HepG2 (cell line): Measurements from ENCODE around the gene ASXL1. TPM values are rescaled to one million over a fixed set of nuclear protein-coding genes. Genes with fewer than 3 reads are reported as not detected.

Experiments used
- ATAC-seq: fragments of 200-7000 bp; cut with Tn5 transposase; 3 replicates; pipeline ENCODE4 v1.9.1; 2020; ENCODE audit warnings: mild to moderate bottlenecking, moderate library complexity
- BruUV-seq: library from RNA; stranded (reverse); fragments of 400-500 nt; replicated peaks from 2 replicates; lab custom pipeline; 2021; lab: Mats Ljungman, UMichigan
- CTCF ChIA-PET: fragments of 300-600 bp; formaldehyde crosslinking; extraction: SDS; loops from one replicate; lab custom pipeline; 2021; ENCODE audit warnings: low total read pairs, inconsistent platforms, low intra/inter-chr PET ratio; lab: Yijun Ruan, JAX
- POLR2A ChIA-PET: fragments of 350-600 bp; sonication (Branson Sonifier 250); formaldehyde crosslinking; loops from one replicate; lab custom pipeline; 2020; ENCODE audit warnings: antibody characterized with exemption, inconsistent platforms; lab: Yijun Ruan, JAX
- DNase-seq: peaks from one replicate; pipeline ENCODE4 v3.0.0-alpha.2; 2015; ENCODE audit warnings: low spot score
- FAIRE-seq: peaks from 3 replicates; lab custom pipeline; 2011; peaks lifted over from hg19 to GRCh38; lab: Jason Lieb, UNC
- H2AFZ ChIP-seq: one replicate; pipeline ENCODE4 v1.6.1; 2011; ENCODE audit warnings: low read length, inconsistent platforms
- H3K27ac ChIP-seq: fragments of 300-600 bp; 3 replicates; pipeline ENCODE4 v1.8.0; 2011; ENCODE audit warnings: mixed run types, mild to moderate bottlenecking, mixed read lengths, low read length, inconsistent platforms; ENCODE audit not compliant: insufficient read depth; ENCODE audit errors: extremely low read length
- H3K27me3 ChIP-seq, 2 experiments: fragments of 200-600 bp in 1 of 2; 2 replicates in 1 of 2; 3 replicates in 1 of 2; pipeline versions ENCODE4 v1.6.0 to v1.8.0; 2011; ENCODE audit warnings: low read length in 2 of 2, mild to moderate bottlenecking in 2 of 2, moderate library complexity in 2 of 2, inconsistent platforms in 1 of 2; ENCODE audit not compliant: insufficient read depth in 2 of 2, control insufficient read depth in 1 of 2
- H3K36me3 ChIP-seq, 2 experiments: fragments of 200-600 bp in 1 of 2; replicated peaks in 1 of 2; 2 replicates in 1 of 2; 3 replicates in 1 of 2; pipeline versions ENCODE4 v1.5.1 to v1.8.0; 2011; ENCODE audit warnings: low read length in 2 of 2, inconsistent platforms in 1 of 2; ENCODE audit not compliant: insufficient read depth in 2 of 2, control insufficient read depth in 1 of 2
- H3K4me1 ChIP-seq: 2 replicates; pipeline ENCODE4 v1.5.1; 2012; ENCODE audit warnings: low read length, inconsistent platforms; ENCODE audit not compliant: insufficient read depth
- H3K4me2 ChIP-seq: 2 replicates; pipeline ENCODE4 v1.6.0; 2011; ENCODE audit warnings: low read depth, low read length, inconsistent platforms
- H3K4me3 ChIP-seq, 3 experiments: fragments of 200-600 bp in 1 of 3; sonication (generic), shearing (Covaris generic) in 1 of 3; replicated peaks in 1 of 3; 2 replicates each; pipeline ENCODE4 v1.5.1; 2011 to 2016; ENCODE audit warnings: low read length in 3 of 3, inconsistent platforms in 2 of 3, low read depth in 2 of 3, mild to moderate bottlenecking in 2 of 3, control low read depth in 1 of 3, mixed read lengths in 1 of 3; ENCODE audit not compliant: insufficient read depth in 1 of 3
- H3K79me2 ChIP-seq: one replicate; pipeline ENCODE4 v1.6.1; 2011; ENCODE audit warnings: low read length, inconsistent platforms; ENCODE audit not compliant: insufficient read depth
- H3K9ac ChIP-seq: 2 replicates; pipeline ENCODE4 v1.6.0; 2011; ENCODE audit warnings: mild to moderate bottlenecking, low read depth, low read length, inconsistent platforms; ENCODE audit not compliant: insufficient read depth
- H3K9me3 ChIP-seq: 2 replicates; pipeline ENCODE4 v1.5.1; 2012; ENCODE audit warnings: mild to moderate bottlenecking, low read length
- H4K20me1 ChIP-seq: 2 replicates; pipeline ENCODE4 v1.6.0; 2011; ENCODE audit warnings: inconsistent platforms, mild to moderate bottlenecking, low read length, moderate library complexity; ENCODE audit not compliant: insufficient read depth
- AGO2 ChIP-seq: fragments of 200-400 bp; formaldehyde crosslinking; optimal IDR thresholded peaks from 2 replicates; pipeline ENCODE3; 2017; ENCODE audit warnings: mild to moderate bottlenecking, low read depth, low read length, moderate library complexity
- ARID2 ChIP-seq: sonication (generic); formaldehyde crosslinking; IDR thresholded peaks from 2 replicates; pipeline ENCODE4 v1.8.1; 2022; ENCODE audit warnings: mild to moderate bottlenecking, missing genetic modification reagents, borderline replicate concordance
- ARID3A ChIP-seq: IDR thresholded peaks from 2 replicates; pipeline ENCODE4 v1.6.1; 2012; ENCODE audit warnings: low read depth, low read length, improper control_type of control experiment
- CAMTA2 ChIP-seq: sonication (generic); formaldehyde crosslinking; IDR thresholded peaks from 2 replicates; pipeline ENCODE4 v1.4.0; 2020; ENCODE audit warnings: mild to moderate bottlenecking, missing genetic modification reagents, borderline replicate concordance
- CTCF ChIP-seq: sonication (generic); formaldehyde crosslinking; IDR thresholded peaks from 2 replicates; pipeline ENCODE4 v1.5.0; 2020; ENCODE audit warnings: mild to moderate bottlenecking, missing genetic modification reagents, moderate library complexity
- GABPB1 ChIP-seq: IDR thresholded peaks from 2 replicates; pipeline ENCODE4 v1.6.1; 2016; ENCODE audit warnings: mild to moderate bottlenecking, missing genetic modification reagents, moderate library complexity, missing compliant biosample characterization
- HOXA3 ChIP-seq: sonication (generic); formaldehyde crosslinking; IDR thresholded peaks from 2 replicates; pipeline ENCODE4 v1.5.0; 2020; ENCODE audit warnings: missing genetic modification reagents
- SKIL ChIP-seq: sonication (generic); formaldehyde crosslinking; IDR thresholded peaks from 2 replicates; pipeline ENCODE4 v1.8.0; 2022; ENCODE audit warnings: missing genetic modification reagents, mild to moderate bottlenecking, moderate library complexity, borderline replicate concordance
- ZFP91 ChIP-seq: sonication (generic); formaldehyde crosslinking; IDR thresholded peaks from 2 replicates; pipeline ENCODE4 v1.9.0; 2022; ENCODE audit warnings: missing genetic modification reagents, mild to moderate bottlenecking, borderline replicate concordance
- ZNF567 ChIP-seq: sonication (generic); formaldehyde crosslinking; IDR thresholded peaks from 2 replicates; pipeline ENCODE4 v1.8.1; 2023; ENCODE audit warnings: mild to moderate bottlenecking, missing genetic modification reagents, borderline replicate concordance
- WGBS: methylation state at CpG from one replicate; pipeline ENCODE4 v1.1.6; 2017; ENCODE audit warnings: low lambda C conversion rate; 5-methylcytosine and 5-hydroxymethylcytosine counted together
- in situ Hi-C: cut with HindIII; loops from 2 replicates; pipeline ENCODE4 v1.10.0; 2017; ENCODE audit warnings: low pct_unique_long_range_greater_than_20kb; ENCODE audit not compliant: extremely low pct_ligation_motif_present
- intact Hi-C: fragments of 100-400 bp; cut with micrococcal nuclease; formaldehyde crosslinking; loops from one replicate; pipeline ENCODE4 v1.10.0; 2022; ENCODE audit not compliant: unreplicated experiment
- polyA plus RNA-seq, 8 experiments: library from polyadenylated mRNA; depleted of rRNA in 3 of 8; stranded (reverse) in 7 of 8; unstranded in 1 of 8; fragments of >200 nt; fragmentation: Illumina TruSeq in 4 of 8; extraction: Trizol in 4 of 8; gene quantifications; 2 replicates each; pipeline versions ENCODE4 v1.2.1 to v1.2.3, GENCODE V29; 2011 to 2016; ENCODE audit warnings: low read depth in 4 of 8, missing spikeins in 1 of 8, mixed read lengths in 1 of 8; ENCODE audit not compliant: insufficient read depth in 1 of 8
- total RNA-seq, 5 experiments: library from RNA; depleted of rRNA; stranded (reverse); fragments of >200 nt; fragmentation: Illumina TruSeq; extraction: Trizol; gene quantifications; 2 replicates each; pipeline ENCODE4 v1.2.3, GENCODE V29; 2016; ENCODE audit warnings: low read depth in 1 of 5

Gene ASXL1
- total and polyA plus RNA-seq, 2 of the 13 experiments (the other 11 are each of a cell fraction or from before 2014, with no cell fraction given), result 62.1 to 74.8 TPM

GRCh38 chr20:32456869-32457478 lies 98.8 kb downstream of the ASXL1 start (continued):
- TF ChIP-seq ARID3A (no peak), CTCF (CRISPR knock-in tag) (peak; percentile 48), AGO2 (peak; percentile 18), HOXA3 (CRISPR knock-in tag) (peak; percentile 47; the same call in 1 of the 2 replicates)
- TF ChIP-seq, all 625 proteins: peak for 6

GRCh38 chr20:32457479-32457986 lies 99.4 kb downstream of the ASXL1 start:
- FAIRE-seq (no peak), ATAC-seq (no peak; the same call in 2 of the 3 replicates), DNase-seq (no peak)
- Histone ChIP-seq H3K4me1 (no peaks in the 10 kb centered on the region), H3K9ac (no peak overlapping the region), H3K36me3 (peaks cover 52 to 70% of the 10 kb centered on the region in 2 experiments), H3K27ac (no peak overlapping the region), H3K4me2 (no peak overlapping the region), H3K4me3 (no peak overlapping the region), H3K79me2 (peaks cover 15% of the 10 kb centered on the region), H3K27me3 (no peaks in the 10 kb centered on the region), H3K9me3 (no peaks in the 10 kb centered on the region), H4K20me1 (no peaks in the 10 kb centered on the region), H2AFZ (no peak overlapping the region)
- ChIA-PET POLR2A (interaction anchor here (1.1 kb wide), 1 partner anchor 16 kb away, joined by 3 read pairs; no protein-coding TSS in a partner anchor), CTCF (no interaction called here)
- 96% methylated on average over 27 of the region's 29 CpGs for whole genome bisulfite sequencing
- intact Hi-C loops (no loop called here), in situ Hi-C loops (no loop called here)
- TF ChIP-seq SKIL (CRISPR knock-in tag), result no peak
- no peak for TF ChIP-seq ZNF567
- TF ChIP-seq ARID2, result no peak
- no peak for TF ChIP-seq CAMTA2
- 0 out of 2 replicates have a peak, but pooled peaks have one; percentile 6 for TF ChIP-seq ZFP91
- no peak for TF ChIP-seq GABPB1 (CRISPR knock-in tag)
- no TSS peak for BruUV-seq
